ENCODE data around the gene FYN. TPM values are rescaled to one million over a fixed set of nuclear protein-coding genes. Genes with fewer than 3 reads are reported as not detected.
A peak's percentile ranks its signal among the peaks of the same experiment; 100 is the strongest.

The FYN gene
- total and polyA plus RNA-seq, 2 experiments from 2014 or later: 95.7 to 104 TPM

GRCh38 chr6:111732390-111732789 is 140.9 kb downstream of the FYN start:
- no peak overlapping the region for H3K4me3 ChIP-seq
- H3K36me3 ChIP-seq: no peaks in the 10 kb centered on the region
- TF ChIP-seq, protein P1, sequence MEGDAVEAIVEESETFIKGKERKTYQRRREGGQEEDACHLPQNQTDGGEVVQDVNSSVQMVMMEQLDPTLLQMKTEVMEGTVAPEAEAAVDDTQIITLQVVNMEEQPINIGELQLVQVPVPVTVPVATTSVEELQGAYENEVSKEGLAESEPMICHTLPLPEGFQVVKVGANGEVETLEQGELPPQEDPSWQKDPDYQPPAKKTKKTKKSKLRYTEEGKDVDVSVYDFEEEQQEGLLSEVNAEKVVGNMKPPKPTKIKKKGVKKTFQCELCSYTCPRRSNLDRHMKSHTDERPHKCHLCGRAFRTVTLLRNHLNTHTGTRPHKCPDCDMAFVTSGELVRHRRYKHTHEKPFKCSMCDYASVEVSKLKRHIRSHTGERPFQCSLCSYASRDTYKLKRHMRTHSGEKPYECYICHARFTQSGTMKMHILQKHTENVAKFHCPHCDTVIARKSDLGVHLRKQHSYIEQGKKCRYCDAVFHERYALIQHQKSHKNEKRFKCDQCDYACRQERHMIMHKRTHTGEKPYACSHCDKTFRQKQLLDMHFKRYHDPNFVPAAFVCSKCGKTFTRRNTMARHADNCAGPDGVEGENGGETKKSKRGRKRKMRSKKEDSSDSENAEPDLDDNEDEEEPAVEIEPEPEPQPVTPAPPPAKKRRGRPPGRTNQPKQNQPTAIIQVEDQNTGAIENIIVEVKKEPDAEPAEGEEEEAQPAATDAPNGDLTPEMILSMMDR (IDR thresholded peaks at IDR 0.05; ENCODE audit: low read depth, low read length): no peak
- no peaks in the 10 kb centered on the region for H3K27me3 ChIP-seq
- H3K27ac ChIP-seq: no peak overlapping the region
- no peaks in the 10 kb centered on the region for H3K4me1 ChIP-seq (ENCODE audit: low read depth)
- no peak for DNase-seq (ENCODE audit: low read depth in 1 of 2, low spot score in 1 of 2)
- no peaks in the 10 kb centered on the region for H3K9me3 ChIP-seq (ENCODE audit: low read depth)

DNA sequence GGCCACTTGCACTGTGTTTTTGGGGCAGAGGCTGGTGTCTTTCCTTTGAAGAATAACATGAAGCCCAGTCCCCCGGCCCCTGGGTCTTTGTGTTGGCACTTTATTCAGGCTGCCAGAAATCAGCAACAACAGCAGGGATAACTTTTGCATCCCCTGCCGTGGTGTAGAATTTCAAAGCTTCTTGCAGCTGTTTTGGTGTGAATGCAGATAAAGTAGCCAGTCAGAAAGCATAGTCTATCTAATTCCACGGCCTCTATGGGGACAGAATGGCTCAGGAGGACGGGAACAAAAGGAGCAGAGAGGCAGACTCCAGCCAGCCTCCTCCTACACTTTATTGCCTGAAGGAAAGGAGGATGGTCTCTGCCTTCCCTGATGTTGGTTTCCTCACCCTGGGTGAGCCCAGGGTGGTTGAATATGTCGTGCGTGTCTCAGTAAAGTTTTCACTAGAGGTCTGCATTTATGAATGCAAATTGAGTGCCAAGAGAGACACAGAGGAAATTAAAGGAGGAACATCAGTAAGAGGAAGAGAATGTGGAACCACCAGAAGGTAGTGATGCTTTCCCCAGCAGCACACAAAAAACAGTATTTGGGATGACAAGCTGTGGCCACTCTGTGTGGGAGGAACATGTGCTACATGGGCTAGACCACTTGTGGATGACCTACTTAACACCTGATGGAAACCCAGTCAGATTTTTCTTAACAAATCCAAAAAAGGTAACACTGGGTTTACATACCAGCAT is 141.6 kb downstream of the FYN start:
- H3K27ac ChIP-seq: no peak overlapping the region
- TF ChIP-seq, protein P1 (IDR thresholded peaks at IDR 0.05; ENCODE audit: low read depth, low read length): no peak
- no peaks in the 10 kb centered on the region for H3K4me1 ChIP-seq (ENCODE audit: low read depth)
- H3K27me3 ChIP-seq: no peaks in the 10 kb centered on the region
- DNase-seq (ENCODE audit: low read depth in 1 of 2, low spot score in 1 of 2): no peak
- no peaks in the 10 kb centered on the region for H3K36me3 ChIP-seq
- H3K4me3 ChIP-seq: no peak overlapping the region
- H3K9me3 ChIP-seq (ENCODE audit: low read depth): no peaks in the 10 kb centered on the region

GRCh38 chr6:111730864-111731263 is 142.4 kb downstream of the FYN start:
- H3K4me1 ChIP-seq (ENCODE audit: low read depth): no peaks in the 10 kb centered on the region
- no peak overlapping the region for H3K4me3 ChIP-seq
- TF ChIP-seq, protein P1 (IDR thresholded peaks at IDR 0.05; ENCODE audit: low read depth, low read length): no peak
- no peak for DNase-seq (ENCODE audit: low read depth in 1 of 2, low spot score in 1 of 2)
- no peak overlapping the region for H3K27ac ChIP-seq
- no peaks in the 10 kb centered on the region for H3K36me3 ChIP-seq
- no peaks in the 10 kb centered on the region for H3K9me3 ChIP-seq (ENCODE audit: low read depth)
- H3K27me3 ChIP-seq: no peaks in the 10 kb centered on the region

GRCh38 chr6:111727802-111728201 is 145.4 kb downstream of the FYN start:
- Histone ChIP-seq H3K27me3 (no peaks in the 10 kb centered on the region), H3K27ac (no peak overlapping the region), H3K4me3 (no peak overlapping the region), H3K36me3 (no peaks in the 10 kb centered on the region), H3K9me3 (ENCODE audit: low read depth) (no peaks in the 10 kb centered on the region), H3K4me1 (ENCODE audit: low read depth) (no peaks in the 10 kb centered on the region)
- TF ChIP-seq, protein P1 (IDR thresholded peaks at IDR 0.05; ENCODE audit: low read depth, low read length): peak; percentile 44
- DNase-seq (ENCODE audit: low read depth in 1 of 2, low spot score in 1 of 2): peak in 1 of 2 donors; percentile 69

DNA sequence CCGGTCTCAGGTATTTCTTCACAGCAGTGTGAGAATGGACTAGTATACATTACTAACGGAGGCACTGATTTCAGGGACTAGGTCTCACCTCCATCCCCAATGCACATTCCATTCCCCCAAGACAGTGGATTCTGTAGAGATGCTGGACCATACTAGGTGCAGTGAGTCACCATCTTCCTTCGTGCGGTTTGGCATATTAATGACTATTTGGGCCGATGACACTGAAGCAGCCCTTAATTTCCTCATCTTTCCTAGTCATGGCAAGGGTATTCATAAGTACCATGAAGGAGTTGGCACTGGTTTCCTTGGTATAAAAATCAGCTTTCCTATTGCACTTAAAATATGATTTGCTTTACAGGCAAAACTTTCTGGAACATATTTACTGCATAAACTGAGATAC is 146.2 kb downstream of the FYN start:
- Histone ChIP-seq H3K27ac (no peak overlapping the region), H3K4me1 (ENCODE audit: low read depth) (no peaks in the 10 kb centered on the region), H3K4me3 (no peak overlapping the region), H3K9me3 (ENCODE audit: low read depth) (no peaks in the 10 kb centered on the region), H3K27me3 (no peaks in the 10 kb centered on the region), H3K36me3 (no peaks in the 10 kb centered on the region)
- DNase-seq (ENCODE audit: low read depth in 1 of 2, low spot score in 1 of 2): peak in 1 of 2 donors; percentile 45
- TF ChIP-seq, protein P1 (IDR thresholded peaks at IDR 0.05; ENCODE audit: low read depth, low read length): no peak

All from cardiac muscle cell (in vitro differentiated cells and primary cell).